T-cell (primary cell): Measurements from ENCODE around the gene HSDL1. TPM values are rescaled to one million over a fixed set of nuclear protein-coding genes. Genes with fewer than 3 reads are reported as not detected.

Source experiments
- ATAC-seq, 4 experiments: fragments of 200-7000 bp in 3 of 4; fragments of 150-1000 bp in 1 of 4; cut with Tn5 transposase; replicated peaks in 1 of 4; 1 replicate in 3 of 4; 2 replicates in 1 of 4; pipeline ENCODE4 v1.10.0; 2021; ENCODE audit warnings: moderate library complexity in 3 of 4, mild to moderate bottlenecking in 2 of 4, moderate number of reproducible peaks in 1 of 4
- CTCF ChIA-PET, 2 donors: fragments of 300-600 bp; sonication (Branson Sonifier 250); formaldehyde crosslinking; loops; one replicate each; lab custom pipeline; 2022; ENCODE audit warnings: antibody characterized with exemption in 2 of 2; lab: Charles Lee
- POLR2A ChIA-PET, 2 donors: fragments of 300-600 bp; sonication (Branson Sonifier 250); formaldehyde crosslinking; loops; one replicate each; lab custom pipeline; 2022; ENCODE audit warnings: antibody characterized with exemption in 2 of 2; lab: Charles Lee
- DNase-seq, 35 experiments: peaks; one replicate each; pipeline versions ENCODE4 v3.0.0 to v3.0.0-alpha.2; 2013 to 2023
- H3K27ac ChIP-seq: one replicate; pipeline ENCODE4 v1.5.1; 2013; ENCODE audit warnings: low read length
- H3K27me3 ChIP-seq, 2 experiments: replicated peaks in 1 of 2; 1 replicate in 1 of 2; 2 replicates in 1 of 2; pipeline versions ENCODE4 v1.6.1 to v1.7.0; 2013; ENCODE audit warnings: low read length in 1 of 2, mixed read lengths in 1 of 2; ENCODE audit not compliant: control insufficient read depth in 2 of 2, insufficient read depth in 2 of 2; ENCODE audit errors: extremely low read depth in 1 of 2
- H3K36me3 ChIP-seq, 2 donors: 1 replicate in 1 of 2; 2 replicates in 1 of 2; pipeline versions ENCODE4 v1.6.1 to v1.7.0; 2013; ENCODE audit warnings: low read length in 1 of 2; ENCODE audit not compliant: control insufficient read depth in 2 of 2, insufficient read depth in 1 of 2; ENCODE audit errors: extremely low read depth in 1 of 2
- H3K4me1 ChIP-seq, 2 experiments: 1 replicate in 1 of 2; 2 replicates in 1 of 2; pipeline versions ENCODE4 v1.6.1 to v1.7.0; 2013; ENCODE audit warnings: low read length in 2 of 2, mixed read lengths in 1 of 2; ENCODE audit not compliant: insufficient read depth in 2 of 2, control insufficient read depth in 1 of 2; ENCODE audit errors: extremely low read depth in 1 of 2
- H3K4me3 ChIP-seq, 2 donors: 1 replicate in 1 of 2; 2 replicates in 1 of 2; pipeline versions ENCODE4 v1.5.1 to v1.7.0; 2013; ENCODE audit warnings: mild to moderate bottlenecking in 2 of 2, low read length in 1 of 2, moderate library complexity in 1 of 2; ENCODE audit not compliant: control insufficient read depth in 1 of 2; ENCODE audit errors: extremely low read depth in 1 of 2
- H3K9me3 ChIP-seq: 2 replicates; pipeline ENCODE4 v1.7.0; 2013
- H3K27ac Mint-ChIP-seq, 2 donors: one replicate each; pipeline ENCODE4 v1.8.0; 2020 to 2021; ENCODE audit warnings: mild to moderate bottlenecking in 2 of 2, mixed read lengths in 2 of 2
- H3K27me3 Mint-ChIP-seq, 2 donors: one replicate each; pipeline ENCODE4 v1.8.0; 2021 to 2022; ENCODE audit warnings: mixed read lengths in 2 of 2
- H3K36me3 Mint-ChIP-seq: one replicate; pipeline ENCODE4 v1.8.0; 2021; ENCODE audit warnings: mixed read lengths
- H3K4me1 Mint-ChIP-seq, 3 donors: one replicate each; pipeline ENCODE4 v1.8.0; 2020 to 2022; ENCODE audit warnings: mixed read lengths in 3 of 3, mild to moderate bottlenecking in 1 of 3
- H3K4me3 Mint-ChIP-seq, 3 donors: one replicate each; pipeline ENCODE4 v1.8.0; 2020 to 2022; ENCODE audit warnings: mild to moderate bottlenecking in 3 of 3, mixed read lengths in 3 of 3, moderate library complexity in 3 of 3
- H3K9me3 Mint-ChIP-seq, 3 donors: one replicate each; pipeline ENCODE4 v1.8.0; 2020 to 2022; ENCODE audit warnings: mixed read lengths in 3 of 3
- WGBS: methylation state at CpG from one replicate; pipeline ENCODE4 v1.1.5; 2013; ENCODE audit warnings: missing lambda C conversion rate; ENCODE audit not compliant: insufficient coverage; 5-methylcytosine and 5-hydroxymethylcytosine counted together
- total RNA-seq, 35 experiments: library from RNA in 6 of 35; stranded (reverse) in 6 of 35; fragments of 120-200 nt in 1 of 35; gene quantifications; one replicate each; pipeline versions ENCODE4 v1.2.1 to v1.2.4 and lab custom pipeline; 2013 to 2026

Gene HSDL1
- total RNA-seq, 5 donors from 2014 or later (not counting 1 experiment from before 2014, with no cell fraction given), result 11.9 to 23.5 (median 20.4) TPM

DNA sequence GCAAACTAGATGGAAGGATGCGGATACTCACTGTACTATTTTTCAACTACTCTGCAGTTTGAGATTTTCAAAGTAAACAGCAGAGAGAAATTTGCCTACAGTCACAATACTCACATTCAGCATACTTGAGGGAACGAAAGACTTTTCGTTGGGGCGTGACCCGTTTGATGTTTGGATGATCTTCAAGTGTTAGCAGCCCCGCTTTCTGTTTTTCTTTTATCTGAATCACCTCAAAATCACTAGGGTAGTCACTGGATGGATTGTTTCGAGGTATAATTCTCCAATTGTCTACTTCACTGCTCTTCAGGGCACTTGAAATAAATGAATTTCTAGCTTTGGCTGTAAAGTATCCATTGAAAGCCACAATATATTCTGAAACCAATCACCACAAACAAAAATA, 46.0 kb downstream of the HSDL1 start:
- H3K4me3 ChIP-seq, result no peak overlapping the region
- no peak overlapping the region for H3K27ac ChIP-seq
- ATAC-seq, result no peak
- peaks cover 0 to 2% of the 10 kb centered on the region in 2 experiments for H3K4me1 ChIP-seq
- H3K27ac Mint-ChIP-seq, result no peak overlapping the region
- no peaks in the 10 kb centered on the region for H3K9me3 ChIP-seq
- no peaks in the 10 kb centered on the region for H3K27me3 ChIP-seq
- peaks cover 13 to 32% (median 31%) of the 10 kb centered on the region in 3 donors for H3K4me1 Mint-ChIP-seq
- no peak overlapping the region for H3K4me3 Mint-ChIP-seq
- CTCF ChIA-PET, result interaction anchor here in 1 of 2 donors (1.1 kb wide), 1 partner anchor 9 kb away, joined by 3 read pairs; no protein-coding TSS in a partner anchor
- no peaks in the 10 kb centered on the region for H3K9me3 Mint-ChIP-seq
- peaks cover 5 to 58% of the 10 kb centered on the region in 2 donors for H3K36me3 ChIP-seq
- H3K27me3 Mint-ChIP-seq, result no peaks in the 10 kb centered on the region
- POLR2A ChIA-PET, result no interaction called here
- no peak for DNase-seq
- H3K36me3 Mint-ChIP-seq, result peaks cover 38% of the 10 kb centered on the region
- 100% methylated on average over 1 of the region's 7 CpGs for WGBS

DNA sequence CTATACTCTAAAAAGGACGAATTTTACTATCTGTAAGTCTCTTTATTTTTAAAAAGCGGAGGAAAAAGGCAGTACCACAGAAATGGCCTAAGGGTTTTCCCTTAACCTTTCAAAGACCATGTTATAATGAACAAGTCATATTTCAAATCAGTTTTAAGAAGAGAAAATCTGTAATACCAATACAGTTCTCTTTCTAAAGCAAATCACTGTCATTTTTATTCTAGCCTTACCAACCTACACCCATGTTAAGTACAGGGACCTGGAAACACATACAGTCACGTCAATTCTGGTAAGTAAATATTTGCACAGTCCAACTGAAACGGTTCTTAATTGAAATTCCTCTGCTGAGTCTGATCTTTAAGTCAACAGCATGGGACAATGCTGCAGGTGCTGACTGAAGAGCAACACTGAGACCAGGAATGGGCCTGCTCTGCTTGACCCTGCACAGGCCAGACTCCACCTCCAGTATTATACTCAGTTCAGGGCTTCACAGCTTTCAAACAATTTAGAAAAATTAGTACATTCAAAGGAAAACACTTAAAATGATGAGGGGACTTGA, 48.5 kb downstream of the HSDL1 start:
- H3K27ac ChIP-seq, result no peak overlapping the region
- ATAC-seq, result no peak
- no peak overlapping the region for H3K27ac Mint-ChIP-seq
- H3K27me3 Mint-ChIP-seq, result no peaks in the 10 kb centered on the region
- peaks cover 0 to 13% (median 13%) of the 10 kb centered on the region in 3 donors for H3K4me1 Mint-ChIP-seq
- no peaks in the 10 kb centered on the region for H3K9me3 Mint-ChIP-seq
- POLR2A ChIA-PET, result interaction anchor here in 1 of 2 donors (0.7 kb wide), 1 partner anchor 9 kb away, joined by 3 read pairs; no protein-coding TSS in a partner anchor
- CTCF ChIA-PET, result interaction anchor here in 1 of 2 donors (0.9 to 1.2 kb wide), 2 partner anchors 8 to 11 kb away, joined by 3 read pairs; no protein-coding TSS in a partner anchor
- no peaks in the 10 kb centered on the region for H3K9me3 ChIP-seq
- no peak for DNase-seq
- no peak overlapping the region for H3K4me3 Mint-ChIP-seq
- peaks cover 15 to 76% of the 10 kb centered on the region in 2 donors for H3K36me3 ChIP-seq
- H3K4me1 ChIP-seq, result peaks cover 0 to 2% of the 10 kb centered on the region in 2 experiments
- 100% methylated on average over 2 of the region's 4 CpGs for WGBS
- H3K27me3 ChIP-seq, result no peaks in the 10 kb centered on the region
- no peak overlapping the region for H3K4me3 ChIP-seq
- H3K36me3 Mint-ChIP-seq, result peaks cover 57% of the 10 kb centered on the region

- Mint-ChIP-seq H3K36me3 (peaks cover 64% of the 10 kb centered on the region), H3K27me3 (no peaks in the 10 kb centered on the region), H3K4me1 (peaks cover under 1 to 12% (median 10%) of the 10 kb centered on the region in 3 donors), H3K4me3 (no peak overlapping the region), H3K27ac (no peak overlapping the region), H3K9me3 (no peaks in the 10 kb centered on the region)
- POLR2A ChIA-PET, result no interaction called here
- ATAC-seq (no peak), DNase-seq (no peak)
- CTCF ChIA-PET, result interaction anchor here in 1 of 2 donors (1.2 kb wide), 1 partner anchor 10 kb away, joined by 3 read pairs; no protein-coding TSS in a partner anchor
- WGBS, result 93% methylated on average over 8 of the region's 14 CpGs
- H3K4me3 ChIP-seq, result no peak overlapping the region
- no peak overlapping the region for H3K27ac ChIP-seq
- no peaks in the 10 kb centered on the region for H3K27me3 ChIP-seq
- peaks cover 0 to 2% of the 10 kb centered on the region in 2 experiments for H3K4me1 ChIP-seq
- no peaks in the 10 kb centered on the region for H3K9me3 ChIP-seq
- H3K36me3 ChIP-seq, result peaks cover 19 to 82% of the 10 kb centered on the region in 2 donors
Measured at GRCh38 chr16:84095466-84095865, 49.5 kb downstream of the HSDL1 start.

GRCh38 chr16:84093879-84094270, 51.1 kb downstream of the HSDL1 start:
- ATAC-seq (no peak), DNase-seq (no peak)
- ChIA-PET POLR2A (no interaction called here), CTCF (no interaction called here)
- Mint-ChIP-seq H3K27ac (no peak overlapping the region), H3K4me3 (no peak overlapping the region), H3K9me3 (no peaks in the 10 kb centered on the region), H3K27me3 (no peaks in the 10 kb centered on the region), H3K36me3 (peaks cover 75% of the 10 kb centered on the region), H3K4me1 (peaks cover 15 to 16% (median 15%) of the 10 kb centered on the region in 3 donors)
- WGBS, result 100% methylated on average over 2 of the region's 4 CpGs
- H3K4me1 ChIP-seq, result peaks cover 3 to 4% of the 10 kb centered on the region in 2 experiments
- no peak overlapping the region for H3K27ac ChIP-seq
- no peak overlapping the region for H3K4me3 ChIP-seq
- no peaks in the 10 kb centered on the region for H3K9me3 ChIP-seq
- no peaks in the 10 kb centered on the region for H3K27me3 ChIP-seq
- peaks cover 19 to 94% of the 10 kb centered on the region in 2 donors for H3K36me3 ChIP-seq

- Histone ChIP-seq H3K27ac (no peak overlapping the region), H3K9me3 (no peaks in the 10 kb centered on the region), H3K4me3 (no peak overlapping the region), H3K27me3 (no peaks in the 10 kb centered on the region), H3K4me1 (peaks cover 8 to 9% of the 10 kb centered on the region in 2 experiments), H3K36me3 (peaks cover 19 to 92% of the 10 kb centered on the region in 2 donors)
- no peaks in the 10 kb centered on the region for H3K27me3 Mint-ChIP-seq
- DNase-seq (no peak), ATAC-seq (no peak)
- no peak overlapping the region for H3K4me3 Mint-ChIP-seq
- peaks cover 18 to 20% (median 19%) of the 10 kb centered on the region in 3 donors for H3K4me1 Mint-ChIP-seq
- no peaks in the 10 kb centered on the region for H3K9me3 Mint-ChIP-seq
- POLR2A ChIA-PET, result no interaction called here
- CTCF ChIA-PET, result interaction anchor here in 1 of 2 donors (0.8 kb wide), 1 partner anchor 94 kb away, joined by 3 read pairs; the partner anchor contains the start of gene TAF1C
- peaks cover 78% of the 10 kb centered on the region for H3K36me3 Mint-ChIP-seq
- no peak overlapping the region for H3K27ac Mint-ChIP-seq
- 98% methylated on average over 11 of the region's 16 CpGs for WGBS
Measured at GRCh38 chr16:84093120-84093878, 51.7 kb downstream of the HSDL1 start.

DNA sequence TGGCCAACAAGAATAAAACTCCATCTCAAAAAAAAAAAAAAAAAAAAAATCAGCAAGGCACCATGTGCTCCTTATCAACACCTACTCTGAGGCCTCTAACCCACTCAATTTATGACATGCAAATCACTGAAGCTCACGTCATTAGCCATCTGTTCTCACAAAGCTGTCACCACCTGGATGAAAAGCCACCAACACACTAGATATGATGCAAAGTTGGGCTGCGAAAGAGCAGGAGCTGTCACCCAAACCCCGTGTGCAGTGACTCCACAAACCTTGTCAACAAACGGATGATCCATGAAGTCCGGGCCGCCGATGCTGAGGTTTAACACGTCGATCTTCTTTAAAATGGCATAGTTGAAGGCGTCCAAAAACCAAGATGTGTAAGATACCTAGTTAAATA, 53.5 kb downstream of the HSDL1 start:
- no peak overlapping the region for H3K27ac ChIP-seq
- ChIA-PET POLR2A (no interaction called here), CTCF (interaction anchor here in 1 of 2 donors (0.7 kb wide), 1 partner anchor 78 kb away, joined by 3 read pairs; no protein-coding TSS in a partner anchor)
- no peaks in the 10 kb centered on the region for H3K27me3 ChIP-seq
- no peak for ATAC-seq
- no peaks in the 10 kb centered on the region for H3K9me3 Mint-ChIP-seq
- no peak for DNase-seq
- no peak overlapping the region for H3K4me3 Mint-ChIP-seq
- H3K9me3 ChIP-seq, result no peaks in the 10 kb centered on the region
- H3K4me1 Mint-ChIP-seq, result peaks cover 27 to 35% (median 33%) of the 10 kb centered on the region in 3 donors
- H3K36me3 Mint-ChIP-seq, result peaks cover 75% of the 10 kb centered on the region
- WGBS, result 90% methylated on average over 5 of the region's 10 CpGs
- H3K27ac Mint-ChIP-seq, result no peak overlapping the region
- H3K27me3 Mint-ChIP-seq, result no peaks in the 10 kb centered on the region
- no peak overlapping the region for H3K4me3 ChIP-seq
- peaks cover 13 to 16% of the 10 kb centered on the region in 2 experiments for H3K4me1 ChIP-seq
- peaks cover 16 to 90% of the 10 kb centered on the region in 2 donors for H3K36me3 ChIP-seq
